Sigmoid colon (tissue), 7 donors: ENCODE measurements around the gene SSTR4. TPM values are rescaled to one million over a fixed set of nuclear protein-coding genes. Genes with fewer than 3 reads are reported as not detected.

Experiments
- DNase-seq: peaks from one replicate; pipeline ENCODE4 v3.0.0-alpha.2; 2019
- H3K27ac ChIP-seq, 4 donors: fragments of 200-600 bp; sonication (generic); one replicate each; pipeline ENCODE4 v1.5.1; 2016 to 2019; ENCODE audit warnings: mild to moderate bottlenecking in 1 of 4
- H3K27me3 ChIP-seq, 3 donors: fragments of 200-600 bp; sonication (generic); one replicate each; pipeline ENCODE4 v1.5.1; 2019; ENCODE audit warnings: mild to moderate bottlenecking in 1 of 3
- H3K36me3 ChIP-seq, 4 donors: fragments of 200-600 bp; sonication (generic); one replicate each; pipeline ENCODE4 v1.5.1; 2016 to 2019
- H3K4me1 ChIP-seq, 4 donors: fragments of 200-600 bp; sonication (generic); one replicate each; pipeline ENCODE4 v1.5.1; 2017 to 2019
- H3K4me3 ChIP-seq, 4 donors: fragments of 200-600 bp; sonication (generic); one replicate each; pipeline ENCODE4 v1.5.1; 2017 to 2019; ENCODE audit warnings: mild to moderate bottlenecking in 2 of 4, moderate library complexity in 1 of 4
- H3K9me3 ChIP-seq, 4 donors: fragments of 200-600 bp in 3 of 4; sonication (generic) in 3 of 4; one replicate each; pipeline versions ENCODE4 v1.5.1 to v1.6.1; 2013 to 2019
- EP300 ChIP-seq, 4 donors: sonication (generic); formaldehyde crosslinking; IDR thresholded peaks; one replicate each; pipeline ENCODE4 v1.6.1; 2017; ENCODE audit warnings: antibody characterized with exemption in 4 of 4
- POLR2A ChIP-seq, 2 donors: fragments of 450-650 bp; IDR thresholded peaks; one replicate each; pipeline ENCODE4 v1.6.1; 2016; ENCODE audit warnings: antibody characterized with exemption in 2 of 2, mild to moderate bottlenecking in 2 of 2, moderate library complexity in 2 of 2
- POLR2AphosphoS5 ChIP-seq, 4 donors: sonication (generic); formaldehyde crosslinking; IDR thresholded peaks; one replicate each; pipeline ENCODE4 v1.6.1; 2017; ENCODE audit warnings: antibody characterized with exemption in 4 of 4
- WGBS, 2 donors: extraction: QIAGEN DNeasy Blood & Tissue Kit; methylation state at CpG; one replicate each; pipeline ENCODE4 v1.1.7; 2013; 5-methylcytosine and 5-hydroxymethylcytosine counted together
- intact Hi-C: fragments of 100-400 bp; cut with DNase I; formaldehyde crosslinking; loops from one replicate; pipeline ENCODE4 v1.15.1; 2023
- polyA plus RNA-seq, 3 donors: library from polyadenylated mRNA; stranded (reverse); fragments of 200-250 nt; gene quantifications; one replicate each; pipeline ENCODE4 v1.2.3, GENCODE V29; 2013
- total RNA-seq, 4 donors: library from RNA; depleted of rRNA; stranded (reverse); fragments of >200 nt; gene quantifications; one replicate each; pipeline ENCODE4 v1.1.0, GENCODE V29; 2016
- TF ChIP-seq, protein P1 (sequence below), 4 experiments: fragments of 450-650 bp in 3 of 4; fragments of 200-600 bp in 1 of 4; IDR thresholded peaks; one replicate each; pipeline ENCODE4 v1.5.1; 2016 to 2019; ENCODE audit warnings: antibody characterized with exemption in 4 of 4, mild to moderate bottlenecking in 3 of 4, moderate library complexity in 2 of 4
- donor health status: healthy with polysubstance abuse.
- donor health status: Bipolar disorder and iron deficiency.
- donor health status: healthy.

The SSTR4 gene
- total and polyA plus RNA-seq, 7 donors: 0.04 TPM; not detected in 6

DNA sequence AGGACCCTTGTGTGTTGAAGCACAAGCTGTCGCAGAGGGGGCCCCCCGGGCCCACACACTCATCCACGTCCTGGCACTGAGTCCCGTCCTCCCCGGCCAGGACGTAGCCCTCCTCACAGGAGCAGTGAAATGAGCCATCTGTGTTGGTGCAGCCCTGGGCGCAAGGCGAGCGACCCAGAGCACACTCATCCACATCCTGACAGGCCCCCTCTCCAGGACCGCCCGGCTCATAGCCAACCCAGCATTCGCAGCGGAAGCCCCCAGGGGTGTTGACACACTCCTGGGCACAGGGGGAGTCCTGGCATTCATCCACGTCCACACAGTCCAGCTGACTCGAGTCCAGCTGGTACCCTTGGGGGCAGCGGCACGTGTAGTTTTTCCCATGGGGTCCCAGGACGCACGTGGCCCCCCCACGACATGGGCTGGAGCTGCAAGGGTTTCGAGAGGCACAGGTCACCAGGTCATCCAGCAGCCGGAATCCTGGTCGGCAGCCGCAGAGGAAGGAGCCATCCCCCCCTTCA, 49.8 kb downstream of the SSTR4 start:
- peak overlapping the region; percentile 62 to 84 (median 74) for H3K27ac ChIP-seq
- intact Hi-C loops: no loop called here

DNA sequence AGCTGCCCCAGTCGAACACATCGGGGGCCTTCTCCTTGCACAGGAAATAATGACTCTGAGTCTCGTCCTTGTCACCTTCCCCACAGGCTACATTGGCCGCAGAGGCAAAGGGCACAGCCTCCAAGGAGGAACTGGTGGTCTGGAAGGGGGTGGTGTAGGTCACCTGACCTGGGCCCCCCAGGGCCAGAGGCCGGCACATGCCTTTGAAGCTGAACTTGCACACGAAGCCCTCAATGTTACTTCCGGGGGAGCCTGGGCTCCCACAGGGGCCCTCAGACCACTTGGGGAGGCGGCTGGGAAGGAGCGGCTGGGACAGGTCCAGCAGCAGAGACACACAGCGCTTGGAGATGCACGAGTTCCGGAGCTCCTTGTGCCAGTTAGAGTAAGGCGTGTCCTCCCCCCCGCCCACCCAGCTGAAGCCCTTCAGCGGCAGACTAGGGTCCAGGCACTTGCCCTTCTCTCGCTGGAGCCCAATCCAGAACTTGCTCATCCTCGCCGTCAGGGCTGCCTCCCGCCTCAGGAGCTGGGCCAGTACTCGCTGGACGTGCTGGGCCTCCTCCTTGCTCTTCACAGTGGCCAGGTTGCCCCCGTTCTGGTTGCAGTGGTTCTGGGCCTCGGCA, 50.4 kb downstream of the SSTR4 start:
- 66 to 76% methylated on average over 23 of the region's 23 CpGs for WGBS, 2 donors
- peak overlapping the region in 3 of 4 donors; percentile 21 to 38 (median 33) for H3K4me3 ChIP-seq
- no peaks in the 10 kb centered on the region for H3K36me3 ChIP-seq
- H3K27ac ChIP-seq: peak overlapping the region; percentile 62 to 84 (median 74)
- TF ChIP-seq POLR2AphosphoS5 (IDR thresholded peaks at IDR 0.05) (no peak), POLR2A (IDR thresholded peaks at IDR 0.05) (no peak), EP300 (IDR thresholded peaks at IDR 0.05) (no peak)
- H3K27me3 ChIP-seq: peaks cover 0 to 5% (median 0%) of the 10 kb centered on the region in 3 donors
- H3K9me3 ChIP-seq: no peaks in the 10 kb centered on the region
- DNase-seq: no peak
- H3K4me1 ChIP-seq: peaks cover 0 to 8% (median 2%) of the 10 kb centered on the region in 4 donors
- intact Hi-C loops: no loop called here

More for the DNA sequence above, 49.8 kb downstream of the SSTR4 start:
- no peak for DNase-seq
- H3K9me3 ChIP-seq: no peaks in the 10 kb centered on the region
- peaks cover 0 to 5% (median 0%) of the 10 kb centered on the region in 3 donors for H3K27me3 ChIP-seq
- TF ChIP-seq, protein P1, sequence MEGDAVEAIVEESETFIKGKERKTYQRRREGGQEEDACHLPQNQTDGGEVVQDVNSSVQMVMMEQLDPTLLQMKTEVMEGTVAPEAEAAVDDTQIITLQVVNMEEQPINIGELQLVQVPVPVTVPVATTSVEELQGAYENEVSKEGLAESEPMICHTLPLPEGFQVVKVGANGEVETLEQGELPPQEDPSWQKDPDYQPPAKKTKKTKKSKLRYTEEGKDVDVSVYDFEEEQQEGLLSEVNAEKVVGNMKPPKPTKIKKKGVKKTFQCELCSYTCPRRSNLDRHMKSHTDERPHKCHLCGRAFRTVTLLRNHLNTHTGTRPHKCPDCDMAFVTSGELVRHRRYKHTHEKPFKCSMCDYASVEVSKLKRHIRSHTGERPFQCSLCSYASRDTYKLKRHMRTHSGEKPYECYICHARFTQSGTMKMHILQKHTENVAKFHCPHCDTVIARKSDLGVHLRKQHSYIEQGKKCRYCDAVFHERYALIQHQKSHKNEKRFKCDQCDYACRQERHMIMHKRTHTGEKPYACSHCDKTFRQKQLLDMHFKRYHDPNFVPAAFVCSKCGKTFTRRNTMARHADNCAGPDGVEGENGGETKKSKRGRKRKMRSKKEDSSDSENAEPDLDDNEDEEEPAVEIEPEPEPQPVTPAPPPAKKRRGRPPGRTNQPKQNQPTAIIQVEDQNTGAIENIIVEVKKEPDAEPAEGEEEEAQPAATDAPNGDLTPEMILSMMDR (IDR thresholded peaks at IDR 0.05): no peak
- peak in 1 of 4 donors; percentile 11 for TF ChIP-seq POLR2AphosphoS5 (IDR thresholded peaks at IDR 0.05)
- H3K36me3 ChIP-seq: no peaks in the 10 kb centered on the region
- H3K4me1 ChIP-seq: peaks cover 0 to 8% (median 2%) of the 10 kb centered on the region in 4 donors
- 79% methylated on average over 24 of the region's 24 CpGs for WGBS, 2 donors
- peak overlapping the region in 3 of 4 donors; percentile 21 to 38 (median 33) for H3K4me3 ChIP-seq

DNA sequence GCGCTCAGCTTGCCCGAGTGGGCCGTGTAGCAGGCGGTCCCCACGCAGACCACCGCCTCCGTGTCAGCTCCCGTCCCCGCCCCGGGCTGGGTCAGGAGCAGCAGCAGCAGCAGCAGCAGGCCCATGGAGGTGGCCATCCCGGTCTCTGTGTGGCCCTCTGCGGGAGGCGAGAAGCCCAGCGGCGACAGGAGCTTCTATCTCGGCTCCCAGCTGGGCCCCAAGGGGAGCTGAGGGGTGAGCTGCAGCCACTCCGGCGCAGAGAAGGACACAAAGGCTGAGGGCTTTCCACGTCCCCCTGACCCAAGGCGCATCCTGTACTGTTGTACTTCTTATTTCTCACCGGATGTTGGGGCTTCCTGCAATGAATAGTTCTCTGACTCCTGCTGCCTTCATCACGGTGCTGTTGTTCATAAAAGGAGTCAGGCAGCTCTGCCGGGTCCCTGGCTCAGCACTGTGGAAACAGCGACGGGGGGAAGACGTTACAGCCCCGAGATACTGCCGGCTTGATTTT, 51.0 kb downstream of the SSTR4 start, which contains the start of gene CD93:
CD93 (minus strand) TSS at position 269 of the 511 bp plus-strand sequence; CDS start at position 137, 132 bp downstream.
- Histone ChIP-seq H3K36me3 (no peaks in the 10 kb centered on the region), H3K4me1 (peaks cover 0 to 8% (median 2%) of the 10 kb centered on the region in 4 donors), H3K27me3 (peaks cover 0 to 5% (median 0%) of the 10 kb centered on the region in 3 donors), H3K9me3 (no peaks in the 10 kb centered on the region), H3K27ac (peak within 1 kb of the TSS; percentile 62 to 84 (median 74)), H3K4me3 (peak within 1 kb of the TSS in 3 of 4 donors; percentile 21 to 38 (median 33))
- no peak for DNase-seq
- intact Hi-C loops: no loop called here
- TF ChIP-seq, protein P1 (IDR thresholded peaks at IDR 0.05): no peak
- peak; percentile 39 to 70 (median 53) for TF ChIP-seq POLR2AphosphoS5 (IDR thresholded peaks at IDR 0.05)
- no peak for TF ChIP-seq EP300 (IDR thresholded peaks at IDR 0.05)
- peak; percentile 9 to 20 for TF ChIP-seq POLR2A (IDR thresholded peaks at IDR 0.05)
- WGBS, 2 donors: 43 to 73% methylated on average over 28 of the region's 28 CpGs

DNA sequence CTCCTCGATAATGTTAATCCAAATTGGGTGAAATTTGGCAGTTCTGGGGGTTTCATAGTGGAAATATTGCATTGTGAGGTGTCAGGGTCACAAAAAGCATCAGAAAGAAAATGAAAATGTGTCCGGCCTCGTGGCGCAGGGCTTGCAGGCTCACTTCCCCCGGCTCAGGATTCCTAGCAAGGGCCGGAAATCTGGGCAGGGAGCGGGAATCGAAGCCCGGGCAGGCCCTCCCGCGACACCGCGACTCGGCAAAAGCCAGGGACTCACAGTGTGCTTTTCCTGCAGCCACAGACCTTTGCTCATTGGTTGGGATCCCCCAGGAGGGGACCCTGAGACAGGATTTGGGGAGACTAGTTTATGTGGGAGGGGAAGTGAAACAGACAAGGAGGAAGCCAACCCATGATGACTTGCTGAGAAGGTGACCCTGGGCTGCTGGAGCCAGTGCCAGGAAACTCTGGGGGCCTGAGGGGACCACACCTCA, 51.9 kb downstream of the SSTR4 start:
- DNase-seq: no peak
- Histone ChIP-seq H3K27ac (peak overlapping the region; percentile 62 to 84 (median 74)), H3K36me3 (no peaks in the 10 kb centered on the region), H3K27me3 (peaks cover 0 to 5% (median 0%) of the 10 kb centered on the region in 3 donors), H3K4me1 (peaks cover 0 to 8% (median 2%) of the 10 kb centered on the region in 4 donors), H3K9me3 (no peaks in the 10 kb centered on the region), H3K4me3 (no peak overlapping the region)
- intact Hi-C loops: no loop called here
- WGBS, 2 donors: 79 to 87% methylated on average over 14 of the region's 14 CpGs
- peak in 2 of 4 donors; percentile 19 to 27 for TF ChIP-seq POLR2AphosphoS5 (IDR thresholded peaks at IDR 0.05)
- no peak for TF ChIP-seq POLR2A (IDR thresholded peaks at IDR 0.05)

DNA sequence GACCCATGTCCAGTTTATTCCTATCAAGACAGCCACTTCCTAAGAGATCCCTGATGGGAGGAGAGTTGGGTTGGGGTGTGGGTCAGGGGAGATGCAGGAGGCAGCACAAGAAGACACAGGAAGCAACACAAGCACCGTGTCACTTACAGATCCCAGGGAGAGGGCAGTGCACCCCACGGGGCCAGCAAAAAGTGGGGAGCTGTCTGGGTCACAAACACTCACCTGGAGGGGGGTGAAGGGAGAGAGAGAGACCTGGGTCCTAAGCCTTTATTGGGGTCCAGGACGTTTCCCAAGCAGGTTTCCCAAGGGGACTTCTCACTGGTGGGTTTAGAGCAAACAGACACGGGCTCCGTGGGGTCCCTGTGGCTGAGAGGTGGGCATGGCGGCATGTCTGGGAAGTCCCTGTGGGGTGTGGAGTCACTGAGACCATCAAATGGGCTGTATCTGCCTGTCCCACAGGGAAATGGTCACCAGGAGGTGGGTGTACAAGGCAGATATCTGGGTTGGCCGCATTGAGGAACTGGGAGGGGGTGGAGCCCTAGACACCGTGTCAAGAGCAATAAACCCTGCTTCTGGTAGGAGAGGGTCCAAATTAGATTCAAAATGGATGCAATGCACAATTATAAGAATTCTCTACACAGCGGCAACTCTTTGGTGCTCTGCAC, 52.6 kb downstream of the SSTR4 start:
- 53 to 73% methylated on average over 9 of the region's 9 CpGs for WGBS, 2 donors
- Histone ChIP-seq H3K36me3 (no peaks in the 10 kb centered on the region), H3K4me3 (no peak overlapping the region), H3K9me3 (no peaks in the 10 kb centered on the region), H3K27ac (peak overlapping the region; percentile 62 to 84 (median 74)), H3K27me3 (peaks cover 0 to 5% (median 0%) of the 10 kb centered on the region in 3 donors), H3K4me1 (peaks cover 0 to 8% (median 2%) of the 10 kb centered on the region in 4 donors)
- TF ChIP-seq, protein P1 (IDR thresholded peaks at IDR 0.05): no peak
- TF ChIP-seq POLR2AphosphoS5 (IDR thresholded peaks at IDR 0.05): no peak
- no peak for TF ChIP-seq EP300 (IDR thresholded peaks at IDR 0.05)
- no peak for TF ChIP-seq POLR2A (IDR thresholded peaks at IDR 0.05)
- no peak for DNase-seq
- intact Hi-C loops: no loop called here

Other genes with a start within 250 kb of the SSTR4 start
- 10 to 100 TPM in 3 of 4 donors, 1 to 10 TPM in 1; 8.6 to 26.6 (median 14.6) TPM for gene THBD, start 14.4 kb downstream of the SSTR4 start, total RNA-seq
- gene THBD, start 14.4 kb downstream of the SSTR4 start, polyA plus RNA-seq: 1 to 10 TPM; 1.8 to 7.3 (median 3.2) TPM
- 10 to 100 TPM; 14.2 to 27.2 (median 17.7) TPM for gene CD93, start 51.0 kb downstream of the SSTR4 start, total RNA-seq
- gene CD93, start 51.0 kb downstream of the SSTR4 start, polyA plus RNA-seq: 10 to 100 TPM in 2 of 3 donors, 1 to 10 TPM in 1; 1.8 to 14.5 (median 10.6) TPM